HG02943 (cell line): ENCODE measurements around the gene WDR38.

Experiments used
- ATAC-seq: cut with Tn5 transposase; IDR thresholded peaks from one replicate; pipeline ENCODE4 v1.9.1; 2021; ENCODE audit warnings: mild to moderate bottlenecking, low read depth, moderate library complexity; ENCODE audit not compliant: unreplicated experiment

The WDR38 gene

GRCh38 chr9:124878518-124878917, 25.3 kb downstream of the WDR38 start:
- no peak for ATAC-seq

- ATAC-seq: no peak
These were observed 26.0 kb downstream of the WDR38 start for GRCh38 chr9:124879226-124879625.

- ATAC-seq: no peak
These were observed 27.2 kb downstream of the WDR38 start for GRCh38 chr9:124880501-124880900.

GRCh38 chr9:124881138-124881743, 28.0 kb downstream of the WDR38 start:
- ATAC-seq: no peak

GRCh38 chr9:124882231-124882630, 29.0 kb downstream of the WDR38 start:
- no peak for ATAC-seq

GRCh38 chr9:124884376-124884775, 31.1 kb downstream of the WDR38 start:
- ATAC-seq: no peak

- ATAC-seq: no peak
These were observed 32.3 kb downstream of the WDR38 start for GRCh38 chr9:124885551-124885950.

GRCh38 chr9:124886461-124886860, 33.2 kb downstream of the WDR38 start:
- no peak for ATAC-seq

- ATAC-seq: no peak
These were observed 33.7 kb downstream of the WDR38 start for GRCh38 chr9:124886866-124887492.

- ATAC-seq: no peak
These were observed 34.6 kb downstream of the WDR38 start for GRCh38 chr9:124887832-124888231.

- ATAC-seq: no peak
These were observed 35.7 kb downstream of the WDR38 start for GRCh38 chr9:124889006-124889405.

GRCh38 chr9:124890179-124890578, 36.9 kb downstream of the WDR38 start:
- no peak for ATAC-seq

- no peak for ATAC-seq
These were observed 40.9 kb downstream of the WDR38 start for GRCh38 chr9:124894035-124894740.

GRCh38 chr9:124894741-124895170, 41.5 kb downstream of the WDR38 start:
- no peak for ATAC-seq

GRCh38 chr9:124897570-124898460, 44.6 kb downstream of the WDR38 start:
- ATAC-seq: no peak

GRCh38 chr9:124899845-124900244, 46.6 kb downstream of the WDR38 start:
- ATAC-seq: no peak

- no peak for ATAC-seq
These were observed 53.7 kb downstream of the WDR38 start for GRCh38 chr9:124906966-124907365.
